HUES64 (cell line): Measurements from ENCODE around the gene RD3L.

Experiments used
- H3K27ac ChIP-seq: 2 replicates; pipeline ENCODE4 v1.7.0; 2013; ENCODE audit warnings: low read depth, low read length, inconsistent platforms
- H3K27me3 ChIP-seq: 2 replicates; pipeline ENCODE4 v1.6.1; 2013; ENCODE audit warnings: mild to moderate bottlenecking, low read length; ENCODE audit not compliant: insufficient read depth
- H3K36me3 ChIP-seq: 2 replicates; pipeline ENCODE4 v1.6.1; 2013; ENCODE audit warnings: mild to moderate bottlenecking, low read length; ENCODE audit not compliant: insufficient read depth
- H3K4me1 ChIP-seq: 2 replicates; pipeline ENCODE4 v1.6.1; 2013; ENCODE audit warnings: mild to moderate bottlenecking, low read length, moderate library complexity; ENCODE audit not compliant: insufficient read depth
- H3K4me3 ChIP-seq: 2 replicates; pipeline ENCODE4 v1.5.1; 2013; ENCODE audit warnings: mild to moderate bottlenecking, low read length, moderate library complexity
- H3K9ac ChIP-seq: 2 replicates; pipeline ENCODE4 v1.6.1; 2013; ENCODE audit warnings: mild to moderate bottlenecking, low read depth, low read length
- H3K9me3 ChIP-seq: 2 replicates; pipeline ENCODE4 v1.6.1; 2013; ENCODE audit warnings: low read depth, low read length; ENCODE audit not compliant: insufficient read depth
- WGBS: fragments of 150-250, 120-280 bp; methylation state at CpG from one replicate; pipeline ENCODE4 v1.1.7; 2013; ENCODE audit warnings: missing lambda C conversion rate; 5-methylcytosine and 5-hydroxymethylcytosine counted together

RD3L gene

DNA sequence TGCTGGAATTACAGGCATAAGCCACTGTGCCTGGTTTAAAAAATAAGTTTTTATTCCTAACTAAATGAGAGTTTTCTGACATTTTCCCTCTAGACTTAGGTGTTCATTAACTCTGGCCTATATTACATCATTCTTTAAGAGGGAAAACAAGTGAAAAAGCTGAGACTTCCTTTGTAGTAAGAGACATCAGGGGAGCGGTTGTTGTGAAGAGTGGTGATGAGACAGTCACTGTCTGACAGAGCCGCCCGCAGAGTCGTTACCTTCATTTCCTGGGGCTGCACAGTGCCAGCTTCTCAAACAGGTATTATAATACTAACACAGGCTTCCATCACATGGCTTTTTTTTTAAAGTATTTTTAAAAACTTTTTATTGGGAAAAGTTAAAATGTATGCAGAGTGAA is 33.7 kb downstream of the RD3L start:
- H3K4me1 ChIP-seq, result 0 out of 2 replicates have a peak, but pooled peaks cover 5% of the 10 kb centered on the region
- H3K9me3 ChIP-seq, result no peaks in the 10 kb centered on the region
- no peak overlapping the region for H3K27ac ChIP-seq
- H3K4me3 ChIP-seq, result no peak overlapping the region
- H3K9ac ChIP-seq, result no peak overlapping the region
- no peaks in the 10 kb centered on the region for H3K27me3 ChIP-seq
- H3K36me3 ChIP-seq, result peaks cover 21% of the 10 kb centered on the region
- 93% methylated on average over 4 of the region's 4 CpGs for WGBS

DNA sequence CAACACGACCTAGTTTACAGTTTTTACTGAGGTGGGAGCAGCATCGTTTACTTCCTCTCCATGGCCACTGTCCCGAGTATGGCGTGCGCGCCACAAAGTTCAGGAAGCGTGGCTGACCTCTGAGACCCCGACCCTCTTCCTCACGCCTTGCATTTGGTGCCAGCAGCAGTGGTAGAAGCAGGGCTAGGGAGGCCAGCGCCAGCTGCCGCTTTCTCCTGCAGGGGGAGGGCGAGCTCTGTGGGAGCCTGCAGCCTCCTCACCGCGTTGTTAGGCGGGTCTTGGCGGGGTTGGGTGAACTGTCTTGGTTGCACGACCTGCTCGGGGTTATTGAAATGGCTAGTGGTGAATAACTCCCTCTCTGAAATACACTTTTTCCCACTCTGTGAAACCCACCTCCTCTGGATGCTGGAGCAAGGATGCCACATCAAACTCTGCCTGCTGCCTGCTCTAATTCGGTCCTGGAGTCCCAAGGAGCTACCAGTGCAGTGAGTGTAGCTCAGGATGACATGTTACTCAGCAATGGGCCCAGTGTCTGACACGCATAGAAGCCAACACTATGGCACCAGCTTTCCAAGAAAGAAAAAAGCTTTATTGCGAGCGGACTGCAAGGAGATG is 36.4 kb downstream of the RD3L start:
- H3K4me1 ChIP-seq, result 0 out of 2 replicates have a peak, but pooled peaks cover 5% of the 10 kb centered on the region
- 69% methylated on average over 22 of the region's 22 CpGs for WGBS
- no peak overlapping the region for H3K9ac ChIP-seq
- no peak overlapping the region for H3K27ac ChIP-seq
- H3K36me3 ChIP-seq, result no peaks in the 10 kb centered on the region
- no peaks in the 10 kb centered on the region for H3K9me3 ChIP-seq
- no peaks in the 10 kb centered on the region for H3K27me3 ChIP-seq
- no peak overlapping the region for H3K4me3 ChIP-seq

DNA sequence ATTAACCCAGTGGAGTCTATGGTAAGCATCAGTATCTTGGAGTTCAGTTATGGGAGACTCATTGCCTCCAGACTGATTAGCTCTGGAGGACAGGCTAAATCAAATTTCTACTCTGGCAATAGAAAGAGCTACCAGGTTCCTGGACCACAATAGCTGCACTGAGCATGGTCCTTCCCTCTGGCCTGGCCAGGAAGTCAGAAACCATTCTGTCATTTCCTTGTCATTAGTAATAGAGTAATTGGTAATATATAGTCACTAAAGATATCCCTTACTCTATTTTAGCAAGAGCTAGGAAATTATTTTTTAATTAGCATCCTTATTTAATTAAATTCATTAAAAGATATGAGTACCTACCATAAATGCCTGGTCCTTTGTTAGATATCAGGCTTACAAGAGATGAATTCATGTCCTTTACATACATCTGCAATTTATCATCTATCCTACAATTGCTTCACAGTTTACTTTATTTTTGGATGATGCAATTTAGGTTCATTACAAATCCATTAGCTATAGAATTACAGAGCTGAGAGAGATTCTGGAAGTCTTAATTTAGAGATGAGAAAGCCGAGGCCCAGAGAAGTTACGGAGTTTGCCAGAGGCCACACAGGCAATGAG is 37.7 kb downstream of the RD3L start:
- Histone ChIP-seq H3K27me3 (no peaks in the 10 kb centered on the region), H3K9me3 (no peaks in the 10 kb centered on the region), H3K9ac (no peak overlapping the region), H3K36me3 (no peaks in the 10 kb centered on the region), H3K4me3 (no peak overlapping the region), H3K27ac (no peak overlapping the region), H3K4me1 (no peaks in the 10 kb centered on the region)
- 96% methylated on average over 2 of the region's 2 CpGs for WGBS

DNA sequence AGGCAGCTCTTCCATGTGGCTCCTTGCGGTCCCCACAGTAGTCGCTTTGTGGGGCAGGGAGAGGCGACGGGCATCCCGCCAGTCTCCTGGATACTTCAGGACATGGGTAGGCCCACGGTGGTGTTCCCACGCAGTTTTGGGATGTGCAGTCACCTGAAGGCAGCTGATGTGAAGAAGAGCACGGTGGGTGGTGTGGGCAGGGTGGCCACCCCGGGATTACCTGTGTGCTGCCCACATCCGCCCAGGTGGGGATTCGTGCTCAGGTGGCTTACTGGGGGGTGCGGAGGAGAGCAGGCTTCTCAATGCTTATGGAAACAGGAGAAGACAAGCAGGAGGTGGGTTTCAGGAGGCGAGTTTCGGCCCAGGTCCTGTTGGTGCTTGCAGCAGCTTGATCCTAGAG is 42.5 kb downstream of the RD3L start:
- Histone ChIP-seq H3K9me3 (no peaks in the 10 kb centered on the region), H3K4me3 (no peak overlapping the region)
- WGBS, result 95% methylated on average over 14 of the region's 14 CpGs

DNA sequence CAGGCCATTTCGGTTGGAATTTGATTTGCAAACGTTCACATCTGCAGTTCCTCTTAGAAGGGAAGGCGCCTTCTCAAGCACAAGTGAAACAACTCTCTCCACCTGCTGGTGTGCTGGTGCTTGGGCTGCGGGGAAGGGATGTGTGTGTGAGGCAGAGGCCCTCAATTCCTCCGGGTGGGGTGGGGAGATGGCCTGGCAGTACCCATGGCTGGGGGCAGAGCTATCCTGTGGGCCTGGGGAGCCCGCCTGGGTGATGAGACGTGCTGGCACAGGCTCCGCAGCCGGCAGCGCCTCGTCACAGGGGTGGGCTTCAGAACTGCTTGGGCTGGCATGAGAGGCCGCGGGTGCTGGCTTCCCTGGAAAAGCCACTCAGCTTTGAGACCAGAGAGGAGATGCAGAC is 43.0 kb downstream of the RD3L start:
- Histone ChIP-seq H3K9ac (no peak overlapping the region), H3K4me3 (no peak overlapping the region), H3K9me3 (no peaks in the 10 kb centered on the region), H3K4me1 (no peaks in the 10 kb centered on the region), H3K27me3 (no peaks in the 10 kb centered on the region), H3K36me3 (no peaks in the 10 kb centered on the region), H3K27ac (no peak overlapping the region)
- 79% methylated on average over 13 of the region's 13 CpGs for WGBS

More for the DNA sequence above, 42.5 kb downstream of the RD3L start:
- no peaks in the 10 kb centered on the region for H3K36me3 ChIP-seq
- H3K4me1 ChIP-seq, result no peaks in the 10 kb centered on the region
- no peaks in the 10 kb centered on the region for H3K27me3 ChIP-seq
- H3K27ac ChIP-seq, result no peak overlapping the region
- H3K9ac ChIP-seq, result no peak overlapping the region

DNA sequence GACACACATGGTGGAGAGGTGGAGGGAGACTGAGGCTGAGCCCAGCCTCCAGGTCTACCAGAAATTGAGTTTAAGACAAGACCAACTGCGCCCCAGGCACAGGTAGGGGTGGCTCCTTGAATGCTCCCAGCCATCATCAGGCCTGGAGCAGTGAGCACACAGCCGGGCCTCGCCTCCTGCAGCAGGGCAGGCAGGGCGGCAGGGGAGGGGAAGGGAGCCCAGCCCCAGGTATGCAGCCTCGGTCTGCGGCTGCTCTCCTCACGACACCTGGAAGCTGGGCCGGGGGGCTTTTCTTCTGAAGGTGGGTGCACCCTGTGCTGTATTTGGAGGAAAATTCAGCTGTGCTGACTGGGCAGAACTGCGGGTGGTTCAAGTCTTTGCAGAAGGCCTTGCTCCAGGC is 43.6 kb downstream of the RD3L start:
- no peak overlapping the region for H3K4me3 ChIP-seq
- H3K27ac ChIP-seq, result no peak overlapping the region
- H3K9ac ChIP-seq, result no peak overlapping the region
- no peaks in the 10 kb centered on the region for H3K4me1 ChIP-seq
- no peaks in the 10 kb centered on the region for H3K27me3 ChIP-seq
- WGBS, result 86% methylated on average over 9 of the region's 9 CpGs
- H3K36me3 ChIP-seq, result no peaks in the 10 kb centered on the region
- H3K9me3 ChIP-seq, result no peaks in the 10 kb centered on the region

DNA sequence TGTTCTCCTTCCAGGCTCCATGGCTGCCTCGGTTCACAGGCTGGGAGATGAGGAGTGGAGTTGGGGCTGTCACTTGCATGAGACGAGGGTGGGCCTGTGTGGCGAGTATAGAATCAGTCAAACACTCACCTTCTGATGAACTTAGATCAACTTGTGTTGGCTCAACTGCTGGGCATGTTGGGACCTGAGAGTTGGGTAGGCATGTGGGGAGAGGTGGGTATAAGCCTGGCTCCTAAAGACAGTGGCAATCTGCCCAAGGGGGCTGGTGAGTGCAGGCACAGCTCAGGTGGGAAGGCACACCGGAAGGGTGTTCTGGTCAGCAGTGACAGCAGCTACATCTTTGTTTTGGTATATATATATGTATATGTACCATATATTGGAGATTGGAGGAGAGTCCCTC is 44.1 kb downstream of the RD3L start:
- Histone ChIP-seq H3K27ac (no peak overlapping the region), H3K4me3 (no peak overlapping the region), H3K4me1 (no peaks in the 10 kb centered on the region), H3K27me3 (no peaks in the 10 kb centered on the region), H3K9ac (no peak overlapping the region), H3K9me3 (no peaks in the 10 kb centered on the region), H3K36me3 (no peaks in the 10 kb centered on the region)
- WGBS, result 90% methylated on average over 4 of the region's 4 CpGs

DNA sequence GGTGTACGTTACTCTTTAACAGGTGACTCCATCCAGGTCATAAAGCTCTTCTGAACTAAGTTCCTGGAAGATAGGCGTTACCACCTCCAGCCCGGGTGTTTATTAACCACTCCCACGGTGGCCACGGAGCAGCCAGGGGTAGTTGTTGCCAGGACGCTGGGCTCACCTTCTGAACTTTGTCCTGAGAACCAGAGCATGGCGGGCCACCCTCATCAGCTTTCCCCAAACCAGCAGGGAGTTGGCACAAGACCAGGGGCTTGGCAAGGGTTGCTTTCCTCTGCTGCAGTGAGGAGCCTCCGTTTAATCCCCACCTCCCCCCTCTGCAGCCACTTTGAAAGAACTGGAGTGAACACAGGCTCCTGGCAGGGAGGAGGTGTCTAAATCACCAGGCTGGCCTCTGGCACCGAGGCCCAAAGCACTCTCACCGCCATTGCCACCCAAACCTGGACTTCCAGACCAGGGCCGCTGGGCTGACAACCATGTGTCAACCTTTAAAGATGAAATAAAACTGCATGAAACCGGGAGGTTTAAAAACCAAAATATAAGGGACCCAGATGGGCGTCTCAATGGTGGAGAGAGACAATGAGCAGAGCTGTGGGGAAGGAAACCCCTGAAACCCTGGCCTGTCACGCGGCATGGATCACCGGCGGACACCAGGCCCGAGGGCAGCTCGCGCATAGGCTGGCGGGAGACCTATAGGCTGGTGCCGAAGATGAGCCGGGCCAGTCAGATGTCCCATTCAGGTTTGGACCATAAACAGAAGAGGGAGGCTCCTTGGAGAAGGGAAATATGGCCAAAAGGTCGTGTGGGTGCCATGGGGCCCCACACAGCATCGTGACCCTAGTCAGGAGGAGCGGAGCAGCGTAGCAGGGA is 45.0 kb downstream of the RD3L start:
- Histone ChIP-seq H3K9ac (no peak overlapping the region), H3K9me3 (no peaks in the 10 kb centered on the region), H3K36me3 (no peaks in the 10 kb centered on the region), H3K4me1 (no peaks in the 10 kb centered on the region), H3K27ac (no peak overlapping the region), H3K4me3 (no peak overlapping the region), H3K27me3 (no peaks in the 10 kb centered on the region)
- 86% methylated on average over 27 of the region's 27 CpGs for WGBS

DNA sequence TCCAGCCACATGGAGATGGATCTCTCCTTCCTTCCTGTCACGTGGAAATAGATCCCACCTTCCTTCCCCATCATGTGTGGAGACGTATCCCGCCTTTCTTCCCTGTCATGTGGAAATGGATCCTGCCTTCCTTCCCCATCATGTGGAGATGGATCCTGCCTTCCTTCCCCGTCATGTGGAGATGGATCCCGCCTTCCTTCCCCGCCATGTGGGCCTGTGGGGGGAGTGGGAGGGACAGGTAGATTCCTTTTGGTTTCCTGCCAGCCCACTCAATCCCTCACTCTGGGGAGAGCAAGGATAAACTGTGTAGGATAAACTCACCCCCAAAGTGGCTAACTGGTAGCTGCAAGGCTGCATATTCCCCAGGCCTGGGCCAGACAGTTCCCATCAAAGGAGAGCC is 45.8 kb downstream of the RD3L start:
- Histone ChIP-seq H3K36me3 (no peaks in the 10 kb centered on the region), H3K27ac (no peak overlapping the region), H3K9me3 (no peaks in the 10 kb centered on the region), H3K4me3 (no peak overlapping the region), H3K4me1 (no peaks in the 10 kb centered on the region), H3K9ac (no peak overlapping the region), H3K27me3 (no peaks in the 10 kb centered on the region)
- WGBS, result 80% methylated on average over 5 of the region's 6 CpGs

DNA sequence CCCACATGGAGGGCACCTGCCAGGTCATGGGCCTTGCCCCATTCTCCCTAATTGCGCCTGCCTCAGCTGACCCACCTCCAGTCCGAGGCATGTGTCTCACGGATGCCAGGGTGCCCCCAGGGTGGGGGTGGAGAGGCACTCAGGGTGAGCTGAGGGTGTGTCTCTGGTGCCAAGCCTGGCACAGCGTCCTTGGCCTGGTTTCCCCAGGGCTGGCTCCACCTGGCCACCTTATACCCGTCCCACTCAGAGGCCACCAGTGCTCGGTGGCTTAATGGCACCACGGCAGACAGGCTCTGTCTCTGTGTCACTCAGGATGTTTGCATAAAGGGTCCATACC is 47.6 kb downstream of the RD3L start:
- Histone ChIP-seq H3K9me3 (no peaks in the 10 kb centered on the region), H3K4me3 (no peak overlapping the region), H3K27ac (no peak overlapping the region), H3K27me3 (no peaks in the 10 kb centered on the region), H3K4me1 (no peaks in the 10 kb centered on the region), H3K36me3 (no peaks in the 10 kb centered on the region), H3K9ac (no peak overlapping the region)
- WGBS, result 85% methylated on average over 7 of the region's 7 CpGs

DNA sequence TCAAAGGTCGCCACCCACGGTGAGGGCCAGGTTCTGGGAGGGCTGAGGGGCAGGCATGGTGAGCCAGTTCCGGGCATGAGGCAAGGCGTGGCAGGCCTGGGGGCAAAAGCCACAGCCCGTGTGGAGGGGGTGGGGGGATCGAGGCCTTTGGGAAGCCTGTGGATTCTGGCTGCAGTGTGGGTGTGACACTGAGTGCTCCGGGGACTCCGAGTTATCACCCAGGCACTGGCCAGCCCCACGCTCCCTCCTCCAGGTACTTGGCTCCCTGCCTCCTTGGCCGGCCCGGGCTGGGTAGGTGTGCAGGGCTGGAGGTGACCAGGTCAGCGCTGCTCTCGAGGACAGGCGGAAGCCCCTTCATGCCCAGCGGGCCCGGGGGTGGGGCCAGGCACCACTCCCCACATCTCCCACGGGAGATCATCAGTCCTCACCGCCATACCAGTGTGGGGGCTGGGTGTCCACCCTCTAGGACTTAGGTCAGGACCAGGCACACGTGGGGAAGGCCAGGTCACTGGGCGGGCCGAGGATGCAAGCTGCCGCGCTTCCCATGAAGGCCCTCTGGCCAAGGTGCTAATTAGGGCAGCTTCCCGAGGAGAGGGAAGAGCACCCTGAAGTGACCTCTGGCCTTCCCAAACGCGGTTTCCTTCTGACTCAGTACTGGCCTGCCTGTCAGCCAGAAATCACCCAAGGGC is 48.2 kb downstream of the RD3L start:
- Histone ChIP-seq H3K27ac (no peak overlapping the region), H3K9ac (no peak overlapping the region), H3K36me3 (no peaks in the 10 kb centered on the region), H3K27me3 (no peaks in the 10 kb centered on the region), H3K4me1 (no peaks in the 10 kb centered on the region), H3K4me3 (no peak overlapping the region), H3K9me3 (no peaks in the 10 kb centered on the region)
- 86% methylated on average over 26 of the region's 26 CpGs for whole genome bisulfite sequencing
